SK-N-SH (cell line): ENCODE results near the gene OR51E2. TPM values are rescaled to one million over a fixed set of nuclear protein-coding genes. Genes with fewer than 3 reads are reported as not detected.

Source experiments
- CTCF ChIA-PET: fragments of 300-600, 350-600 bp; formaldehyde crosslinking; extraction: SDS; loops from one replicate; lab custom pipeline; 2021; lab: Yijun Ruan, JAX
- POLR2A ChIA-PET: fragments of 350-600 bp; sonication (Branson Sonifier 250); formaldehyde crosslinking; extraction: SDS; loops from one replicate; lab custom pipeline; 2020; ENCODE audit warnings: antibody characterized with exemption, inconsistent platforms; lab: Yijun Ruan, JAX
- DNase-seq: peaks from one replicate; pipeline ENCODE4 v3.0.0; 2012
- H2AFZ ChIP-seq: fragments of 200-600 bp; sonication (generic); 2 replicates; pipeline ENCODE4 v1.8.1; 2016; ENCODE audit warnings: antibody characterized with exemption, mild to moderate bottlenecking, low read depth
- H3F3A ChIP-seq: fragments of 200-600 bp; sonication (generic); replicated peaks from 2 replicates; pipeline ENCODE3; 2016; ENCODE audit warnings: antibody characterized with exemption, mild to moderate bottlenecking; ENCODE audit not compliant: insufficient read depth
- H3K27ac ChIP-seq, 2 experiments: fragments of 200-500 bp in 1 of 2; fragments of 200-600 bp in 1 of 2; sonication (Bioruptor generic) in 1 of 2; sonication (generic), shearing (Covaris generic) in 1 of 2; 2 replicates each; pipeline versions ENCODE4 v1.5.1 to v1.6.1; 2014 to 2016; ENCODE audit warnings: low read depth in 2 of 2, inconsistent platforms in 1 of 2, low read length in 1 of 2, mild to moderate bottlenecking in 1 of 2, mixed read lengths in 1 of 2
- H3K27me3 ChIP-seq: fragments of 200-600 bp; sonication (generic), shearing (Covaris generic); 2 replicates; pipeline ENCODE4 v1.6.1; 2016; ENCODE audit warnings: mixed run types; ENCODE audit not compliant: insufficient read depth
- H3K36me3 ChIP-seq, 2 experiments: fragments of 200-500 bp in 1 of 2; fragments of 200-600 bp in 1 of 2; sonication (Bioruptor generic) in 1 of 2; sonication (generic) in 1 of 2; replicated peaks in 1 of 2; 2 replicates each; pipeline versions ENCODE3 to v1.5.1; 2014 to 2016; ENCODE audit warnings: low read length in 1 of 2, mild to moderate bottlenecking in 1 of 2; ENCODE audit not compliant: insufficient read depth in 2 of 2, control insufficient read depth in 1 of 2
- H3K4me1 ChIP-seq, 2 experiments: fragments of 200-500 bp in 1 of 2; fragments of 200-600 bp in 1 of 2; sonication (Bioruptor generic) in 1 of 2; sonication (generic), shearing (Covaris generic) in 1 of 2; 2 replicates each; pipeline versions ENCODE4 v1.5.1 to v1.6.1; 2014 to 2016; ENCODE audit warnings: low read depth in 1 of 2, low read length in 1 of 2, mixed run types in 1 of 2; ENCODE audit not compliant: insufficient read depth in 2 of 2, control insufficient read depth in 1 of 2
- H3K4me2 ChIP-seq: fragments of 200-600 bp; sonication (generic), shearing (Covaris generic); 2 replicates; pipeline ENCODE4 v1.6.1; 2017; ENCODE audit warnings: mixed run types
- H3K4me3 ChIP-seq, 2 experiments: fragments of 200-500 bp in 1 of 2; fragments of 200-600 bp in 1 of 2; sonication (Bioruptor generic) in 1 of 2; sonication (generic), shearing (Covaris generic) in 1 of 2; 2 replicates each; pipeline versions ENCODE4 v1.5.1 to v1.8.1; 2014 to 2016; ENCODE audit warnings: low read depth in 2 of 2, inconsistent platforms in 1 of 2, low read length in 1 of 2, mild to moderate bottlenecking in 1 of 2, mixed read lengths in 1 of 2, moderate library complexity in 1 of 2
- H3K79me2 ChIP-seq: fragments of 200-600 bp; sonication (generic); 2 replicates; pipeline ENCODE4 v1.8.1; 2017; ENCODE audit warnings: mild to moderate bottlenecking; ENCODE audit not compliant: insufficient read depth
- H3K9ac ChIP-seq: fragments of 200-600 bp; sonication (generic); 2 replicates; pipeline ENCODE4 v1.6.1; 2017; ENCODE audit warnings: mixed run types
- H3K9me2 ChIP-seq: fragments of 200-600 bp; sonication (generic); 2 replicates; pipeline ENCODE4 v1.6.1; 2017; ENCODE audit warnings: mixed run types
- H3K9me3 ChIP-seq: fragments of 200-600 bp; sonication (generic); 2 replicates; pipeline ENCODE4 v1.6.1; 2017; ENCODE audit warnings: mixed run types, mild to moderate bottlenecking, moderate library complexity
- H4K20me1 ChIP-seq: fragments of 200-600 bp; sonication (generic); 2 replicates; pipeline ENCODE4 v1.6.1; 2017; ENCODE audit warnings: mild to moderate bottlenecking, mixed run types; ENCODE audit not compliant: insufficient read depth
- CHD2 ChIP-seq: fragments of 150-350 bp; IDR thresholded peaks from 2 replicates; pipeline ENCODE4 v1.6.1; 2018; ENCODE audit warnings: low read length; ENCODE audit not compliant: partially characterized antibody
- EZH2phosphoT487 ChIP-seq: fragments of 200-600 bp; sonication (generic); IDR thresholded peaks from 2 replicates; pipeline ENCODE4 v1.6.1; 2017; ENCODE audit warnings: low read depth, mixed run types, mild to moderate bottlenecking, antibody characterized with exemption, moderate library complexity, borderline replicate concordance
- FOSL2 ChIP-seq: IDR thresholded peaks from 2 replicates; pipeline ENCODE4 v1.4.0; 2012; ENCODE audit warnings: low read depth, mild to moderate bottlenecking, moderate library complexity, borderline replicate concordance
- FOXM1 ChIP-seq: IDR thresholded peaks from 2 replicates; pipeline ENCODE4 v1.4.0; 2012; ENCODE audit warnings: low read depth, mild to moderate bottlenecking
- MEF2A ChIP-seq: IDR thresholded peaks from 2 replicates; pipeline ENCODE4 v1.4.0; 2012; ENCODE audit warnings: low read depth, borderline replicate concordance
- MXI1 ChIP-seq: IDR thresholded peaks from 2 replicates; pipeline ENCODE4 v1.6.1; 2012; ENCODE audit warnings: mild to moderate bottlenecking, low read depth, low read length, improper control_type of control experiment
- NRF1 ChIP-seq: IDR thresholded peaks from 2 replicates; pipeline ENCODE4 v1.6.1; 2012; ENCODE audit warnings: low read depth, mild to moderate bottlenecking, low read length
- RAD21 ChIP-seq: IDR thresholded peaks from 2 replicates; pipeline ENCODE4 v1.6.1; 2012; ENCODE audit warnings: mild to moderate bottlenecking, low read length
- RXRA ChIP-seq: IDR thresholded peaks from 2 replicates; pipeline ENCODE4 v1.4.0; 2012; ENCODE audit warnings: low read depth, mild to moderate bottlenecking, borderline replicate concordance
- SMC3 ChIP-seq: IDR thresholded peaks from 2 replicates; pipeline ENCODE4 v1.6.1; 2012; ENCODE audit warnings: low read depth, low read length, improper control_type of control experiment
- WGBS: methylation state at CpG from one replicate; pipeline ENCODE4 v1.1.6; 2017; ENCODE audit warnings: low lambda C conversion rate; 5-methylcytosine and 5-hydroxymethylcytosine counted together
- polyA plus RNA-seq, 3 experiments: library from polyadenylated mRNA; depleted of rRNA; stranded (reverse); fragments of >200 nt; gene quantifications; 2 replicates each; pipeline ENCODE4 v1.2.3, GENCODE V29; 2012
- TF ChIP-seq, protein P1 (sequence below): IDR thresholded peaks from 2 replicates; pipeline ENCODE4 v1.4.0; 2012; ENCODE audit warnings: low read depth, borderline replicate concordance
- TF ChIP-seq, protein P2 (sequence below): IDR thresholded peaks from 2 replicates; pipeline ENCODE4 v1.4.0; 2012; ENCODE audit warnings: low read depth
- TF ChIP-seq, protein P3 (sequence below): fragments of 200-600 bp; sonication (generic); IDR thresholded peaks from 2 replicates; pipeline ENCODE4 v1.6.1; 2017; ENCODE audit warnings: antibody characterized with exemption, mild to moderate bottlenecking, moderate library complexity

OR51E2 gene
- polyA plus RNA-seq, 1 of the 3 experiments (the other 2 are of a cell fraction): not detected

- H3K4me3 ChIP-seq: peak within 1 kb of the TSS in 1 of 2 experiments; percentile 50; a peak in 1 of 4 replicates
- no peaks in the 10 kb centered on the region for H3F3A ChIP-seq
- H3K4me2 ChIP-seq: no peak within 1 kb of the TSS
- ChIA-PET POLR2A (no interaction called here), CTCF (interaction anchor here (0.6 to 2.9 kb wide), 37 partner anchors 10 to 1726 kb away, joined by 3 to 44 read pairs (median 4); partner anchors contain the start of gene MMP26)
- peak; percentile 75 for TF ChIP-seq RAD21
- TF ChIP-seq, protein P1, sequence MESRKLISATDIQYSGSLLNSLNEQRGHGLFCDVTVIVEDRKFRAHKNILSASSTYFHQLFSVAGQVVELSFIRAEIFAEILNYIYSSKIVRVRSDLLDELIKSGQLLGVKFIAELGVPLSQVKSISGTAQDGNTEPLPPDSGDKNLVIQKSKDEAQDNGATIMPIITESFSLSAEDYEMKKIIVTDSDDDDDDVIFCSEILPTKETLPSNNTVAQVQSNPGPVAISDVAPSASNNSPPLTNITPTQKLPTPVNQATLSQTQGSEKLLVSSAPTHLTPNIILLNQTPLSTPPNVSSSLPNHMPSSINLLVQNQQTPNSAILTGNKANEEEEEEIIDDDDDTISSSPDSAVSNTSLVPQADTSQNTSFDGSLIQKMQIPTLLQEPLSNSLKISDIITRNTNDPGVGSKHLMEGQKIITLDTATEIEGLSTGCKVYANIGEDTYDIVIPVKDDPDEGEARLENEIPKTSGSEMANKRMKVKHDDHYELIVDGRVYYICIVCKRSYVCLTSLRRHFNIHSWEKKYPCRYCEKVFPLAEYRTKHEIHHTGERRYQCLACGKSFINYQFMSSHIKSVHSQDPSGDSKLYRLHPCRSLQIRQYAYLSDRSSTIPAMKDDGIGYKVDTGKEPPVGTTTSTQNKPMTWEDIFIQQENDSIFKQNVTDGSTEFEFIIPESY: no peak
- TF ChIP-seq, protein P2, sequence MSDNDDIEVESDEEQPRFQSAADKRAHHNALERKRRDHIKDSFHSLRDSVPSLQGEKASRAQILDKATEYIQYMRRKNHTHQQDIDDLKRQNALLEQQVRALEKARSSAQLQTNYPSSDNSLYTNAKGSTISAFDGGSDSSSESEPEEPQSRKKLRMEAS: no peak
- no peak for TF ChIP-seq CHD2
- no peak for TF ChIP-seq FOSL2
- TF ChIP-seq MEF2A: no peak
- TF ChIP-seq NRF1: 0 out of 2 replicates have a peak, but pooled peaks have one; percentile 7
- TF ChIP-seq, protein P3, sequence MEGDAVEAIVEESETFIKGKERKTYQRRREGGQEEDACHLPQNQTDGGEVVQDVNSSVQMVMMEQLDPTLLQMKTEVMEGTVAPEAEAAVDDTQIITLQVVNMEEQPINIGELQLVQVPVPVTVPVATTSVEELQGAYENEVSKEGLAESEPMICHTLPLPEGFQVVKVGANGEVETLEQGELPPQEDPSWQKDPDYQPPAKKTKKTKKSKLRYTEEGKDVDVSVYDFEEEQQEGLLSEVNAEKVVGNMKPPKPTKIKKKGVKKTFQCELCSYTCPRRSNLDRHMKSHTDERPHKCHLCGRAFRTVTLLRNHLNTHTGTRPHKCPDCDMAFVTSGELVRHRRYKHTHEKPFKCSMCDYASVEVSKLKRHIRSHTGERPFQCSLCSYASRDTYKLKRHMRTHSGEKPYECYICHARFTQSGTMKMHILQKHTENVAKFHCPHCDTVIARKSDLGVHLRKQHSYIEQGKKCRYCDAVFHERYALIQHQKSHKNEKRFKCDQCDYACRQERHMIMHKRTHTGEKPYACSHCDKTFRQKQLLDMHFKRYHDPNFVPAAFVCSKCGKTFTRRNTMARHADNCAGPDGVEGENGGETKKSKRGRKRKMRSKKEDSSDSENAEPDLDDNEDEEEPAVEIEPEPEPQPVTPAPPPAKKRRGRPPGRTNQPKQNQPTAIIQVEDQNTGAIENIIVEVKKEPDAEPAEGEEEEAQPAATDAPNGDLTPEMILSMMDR: peak; percentile 81
- no peak for TF ChIP-seq EZH2phosphoT487
- no peak for TF ChIP-seq FOXM1
- TF ChIP-seq MXI1: no peak
- peak; percentile 88 for TF ChIP-seq SMC3
- TF ChIP-seq RXRA: no peak
- no peaks in the 10 kb centered on the region for H3K9me2 ChIP-seq
- DNase-seq: peak; percentile 64
- no peaks in the 10 kb centered on the region for H4K20me1 ChIP-seq
- H3K79me2 ChIP-seq: no peaks in the 10 kb centered on the region
- H3K4me1 ChIP-seq: no peaks in the 10 kb centered on the region; a peak in 1 of 4 replicates
- H3K9ac ChIP-seq: no peak within 1 kb of the TSS
- no peaks in the 10 kb centered on the region for H3K9me3 ChIP-seq
- WGBS: 10% methylated on average over 13 of the region's 21 CpGs
- H3K36me3 ChIP-seq: no peaks in the 10 kb centered on the region
- H3K27me3 ChIP-seq: peaks cover 24% of the 10 kb centered on the region
- no peak within 1 kb of the TSS for H3K27ac ChIP-seq
- no peak within 1 kb of the TSS for H2AFZ ChIP-seq
These were observed 60.5 kb downstream of the OR51E2 start, which contains the start of gene OR51D1 for GRCh38 chr11:4636962-4637661. TSS of gene OR51D1 (plus strand) at chr11:4637477. CDS start at chr11:4639791, 2,314 bp downstream.
